Adrenal gland (tissue), 12 donors: ENCODE results near the gene NFIB. TPM values are rescaled to one million over a fixed set of nuclear protein-coding genes. Genes with fewer than 3 reads are reported as not detected.
A peak's percentile ranks its signal among the peaks of the same experiment; 100 is the strongest.

Experiments used
- DNase-seq, 7 donors: peaks; one replicate each; pipeline ENCODE4 v3.0.0-alpha.2; 2019 to 2020
- H3K27ac ChIP-seq, 5 donors: fragments of 200-600 bp; sonication (generic) in 4 of 5; 1 replicate in 3 of 5; 2 replicates in 2 of 5; pipeline versions ENCODE4 v1.5.1 to v1.8.0; 2016 to 2020; ENCODE audit warnings: mild to moderate bottlenecking in 1 of 5
- H3K27me3 ChIP-seq: fragments of 200-600 bp; 2 replicates; pipeline ENCODE4 v1.8.0; 2021
- H3K36me3 ChIP-seq, 2 donors: fragments of 200-600 bp; replicated peaks in 1 of 2; 1 replicate in 1 of 2; 2 replicates in 1 of 2; pipeline versions ENCODE4 v1.5.1 to v1.8.0; 2018 to 2022
- H3K4me1 ChIP-seq, 2 donors: fragments of 200-600 bp; replicated peaks in 1 of 2; 1 replicate in 1 of 2; 2 replicates in 1 of 2; pipeline versions ENCODE4 v1.5.1 to v1.8.0; 2018 to 2021
- H3K4me3 ChIP-seq, 4 donors: fragments of 200-600 bp; sonication (generic) in 3 of 4; one replicate each; pipeline ENCODE4 v1.5.1; 2016 to 2018
- H3K9me3 ChIP-seq, 3 donors: fragments of 200-600 bp; sonication (generic) in 1 of 3; replicated peaks in 1 of 3; 1 replicate in 2 of 3; 2 replicates in 1 of 3; pipeline versions ENCODE4 v1.5.1 to v1.8.0; 2016 to 2021
- CTCF ChIP-seq, 6 experiments: fragments of 450-650 bp in 4 of 6; fragments of 200-600 bp in 2 of 6; sonication (generic) in 1 of 6; IDR thresholded peaks; 1 replicate in 5 of 6; 2 replicates in 1 of 6; pipeline versions ENCODE4 v1.5.1 to v1.8.0; 2016 to 2021; ENCODE audit warnings: antibody characterized with exemption in 6 of 6, mild to moderate bottlenecking in 2 of 6, moderate library complexity in 1 of 6
- POLR2A ChIP-seq, 2 donors: fragments of 450-650 bp; IDR thresholded peaks; one replicate each; pipeline ENCODE4 v1.6.1; 2017; ENCODE audit warnings: antibody characterized with exemption in 2 of 2, mild to moderate bottlenecking in 2 of 2, moderate library complexity in 1 of 2
- WGBS, 4 donors: extraction: QIAGEN DNeasy Blood & Tissue Kit in 2 of 4; methylation state at CpG; one replicate each; pipeline versions ENCODE4 v1.1.5 to v1.1.7; 2013 to 2017; 5-methylcytosine and 5-hydroxymethylcytosine counted together
- intact Hi-C, 2 donors: fragments of 100-400 bp; cut with DNase I; formaldehyde crosslinking; loops; one replicate each; pipeline versions ENCODE4 v1.14.1 to v1.15.0; 2022 to 2023
- polyA plus RNA-seq, 3 donors: library from polyadenylated mRNA; stranded (reverse); fragments of 200-250 nt in 2 of 3; fragments of 350-450 nt in 1 of 3; fragmentation: Illumina TruSeq in 1 of 3; extraction: RNeasy Lipid Tissue Mini Kit (QIAGEN cat#74804) in 1 of 3; gene quantifications; one replicate each; pipeline ENCODE4 v1.2.3, GENCODE V29; 2013 to 2014
- total RNA-seq, 9 donors: library from RNA; depleted of rRNA in 4 of 9; stranded (reverse); fragments of >200 nt in 4 of 9; fragments of 120-200 nt in 1 of 9; fragmentation: NEBNext Ultra II Directional in 1 of 9; extraction: Animal tissue kit (Norgen Biotek cat#: 25700) in 1 of 9; gene quantifications; one replicate each; pipeline versions ENCODE4 v1.1.0 to v1.2.4, GENCODE V29; 2013 to 2023
- donor health status: healthy with polysubstance abuse.
- donor health status: Bipolar disorder and iron deficiency.
- donor health status: DM: yes; HTN: yes; CAD: no.
- donor health status: DM: no; HTN: no; CAD: no.
- donor health status: DM: no; HTN: no; CAD: no.
- donor health status: DM: yes; HTN: yes; CAD: no.

The NFIB gene
- total and polyA plus RNA-seq, 12 donors, result 10.9 to 84.1 (median 43.0) TPM

- no peaks in the 10 kb centered on the region for H3K4me1 ChIP-seq
- intact Hi-C loops, result loop anchor here in 1 of 2 donors (10.0 kb wide), 1 partner anchor 1002 kb away; no protein-coding TSS in a partner anchor
- no peak for DNase-seq
Observed at GRCh38 chr9:14356351-14357265, 42.7 kb upstream of the NFIB start.

GRCh38 chr9:14354201-14354600 lies 40.3 kb upstream of the NFIB start:
- TF ChIP-seq CTCF (IDR thresholded peaks at IDR 0.05), result no peak
- TF ChIP-seq POLR2A (IDR thresholded peaks at IDR 0.05), result no peak
- Histone ChIP-seq H3K4me1 (no peaks in the 10 kb centered on the region), H3K27ac (no peak overlapping the region), H3K4me3 (no peak overlapping the region), H3K27me3 (peaks cover 11% of the 10 kb centered on the region), H3K36me3 (no peaks in the 10 kb centered on the region), H3K9me3 (no peaks in the 10 kb centered on the region)
- intact Hi-C loops, result loop anchor here in 1 of 2 donors (5.0 to 10.0 kb wide), 2 partner anchors 927 to 999 kb away; no protein-coding TSS in a partner anchor
- WGBS, 4 donors, result 65 to 79% (median 75%) methylated on average over 1 of the region's 1 CpG
- DNase-seq, result no peak

More at GRCh38 chr9:14356351-14357265, 42.7 kb upstream of the NFIB start:
- no peaks in the 10 kb centered on the region for H3K36me3 ChIP-seq
- no peak overlapping the region for H3K4me3 ChIP-seq
- H3K9me3 ChIP-seq, result no peaks in the 10 kb centered on the region
- H3K27me3 ChIP-seq, result no peaks in the 10 kb centered on the region
- no peak overlapping the region for H3K27ac ChIP-seq
- WGBS, 4 donors, result 71 to 87% (median 74%) methylated on average over 7 of the region's 7 CpGs
- TF ChIP-seq CTCF (IDR thresholded peaks at IDR 0.05) (no peak), POLR2A (IDR thresholded peaks at IDR 0.05) (no peak)

- Histone ChIP-seq H3K27ac (peak overlapping the region in 1 of 5 donors; percentile 4), H3K27me3 (peaks cover 18% of the 10 kb centered on the region), H3K9me3 (no peaks in the 10 kb centered on the region), H3K36me3 (no peaks in the 10 kb centered on the region), H3K4me1 (peaks cover 0 to 4% of the 10 kb centered on the region in 2 donors), H3K4me3 (peak overlapping the region in 1 of 4 donors; percentile 1)
- TF ChIP-seq POLR2A (IDR thresholded peaks at IDR 0.05) (no peak), CTCF (IDR thresholded peaks at IDR 0.05) (peak; percentile 79 to 92 (median 91))
- WGBS, 4 donors, result 14 to 24% (median 15%) methylated on average over 12 to 18 of the region's 18 CpGs
- DNase-seq, result peak; percentile 84 to 97 (median 92)
- intact Hi-C loops, result loop anchor here in 1 of 2 donors (5.0 to 10.0 kb wide), 2 partner anchors 926 to 999 kb away; no protein-coding TSS in a partner anchor
Observed at GRCh38 chr9:14353222-14354056, 39.5 kb upstream of the NFIB start.

GRCh38 chr9:14352503-14352902 lies 38.6 kb upstream of the NFIB start:
- TF ChIP-seq POLR2A (IDR thresholded peaks at IDR 0.05) (no peak), CTCF (IDR thresholded peaks at IDR 0.05) (no peak)
- intact Hi-C loops, result loop anchor here in 1 of 2 donors (5.0 to 10.0 kb wide), 2 partner anchors 925 to 998 kb away; no protein-coding TSS in a partner anchor
- Histone ChIP-seq H3K9me3 (no peaks in the 10 kb centered on the region), H3K27me3 (peaks cover 28% of the 10 kb centered on the region), H3K4me1 (peaks cover 0 to 4% of the 10 kb centered on the region in 2 donors), H3K27ac (peak overlapping the region in 1 of 5 donors; percentile 4), H3K4me3 (no peak overlapping the region), H3K36me3 (no peaks in the 10 kb centered on the region)
- DNase-seq, result no peak
- 82 to 86% (median 85%) methylated on average over 4 of the region's 4 CpGs for WGBS, 4 donors
